Left lung (tissue), 10 donors: ENCODE data around the gene POTEF. TPM values are rescaled to one million over a fixed set of nuclear protein-coding genes. Genes with fewer than 3 reads are reported as not detected.
"Not testable (repeated sequence)": the region's sequence is repeated elsewhere in the genome, so short reads cannot be mapped to it uniquely, and the experiment has no call there.

Experiments
- ATAC-seq: fragments of 200-7000 bp; cut with Tn5 transposase; one replicate; pipeline ENCODE4 v1.9.1; 2020; ENCODE audit warnings: moderate library complexity
- DNase-seq, 4 donors: peaks; one replicate each; pipeline ENCODE4 v3.0.0-alpha.2; 2013 to 2020
- H3K27ac ChIP-seq, 2 donors: fragments of 200-600 bp; sonication (generic) in 1 of 2; one replicate each; pipeline versions ENCODE4 v1.5.0 to v1.8.0; 2020 to 2021
- H3K27me3 ChIP-seq, 2 donors: fragments of 200-600 bp; sonication (generic) in 1 of 2; one replicate each; pipeline versions ENCODE4 v1.5.0 to v1.8.0; 2020 to 2021
- H3K36me3 ChIP-seq, 2 donors: fragments of 200-600 bp; sonication (generic) in 1 of 2; one replicate each; pipeline versions ENCODE4 v1.5.0 to v1.8.0; 2020 to 2021
- H3K4me1 ChIP-seq, 2 donors: fragments of 200-600 bp; one replicate each; pipeline ENCODE4 v1.8.0; 2021
- H3K4me3 ChIP-seq, 2 donors: fragments of 200-600 bp; sonication (generic) in 1 of 2; one replicate each; pipeline versions ENCODE4 v1.5.0 to v1.8.0; 2020 to 2021; ENCODE audit warnings: mild to moderate bottlenecking in 1 of 2
- H3K9me3 ChIP-seq, 2 donors: fragments of 200-600 bp; sonication (generic) in 1 of 2; one replicate each; pipeline versions ENCODE4 v1.5.0 to v1.8.0; 2020 to 2021
- intact Hi-C, 2 donors: fragments of 100-400 bp; cut with DNase I; formaldehyde crosslinking; loops; one replicate each; pipeline versions ENCODE4 v1.11.2 to v1.14.2; 2022
- polyA plus RNA-seq, 6 donors: library from polyadenylated mRNA; unstranded; fragments of 120-200 nt; gene quantifications; one replicate each; pipeline ENCODE4 v1.2.1, GENCODE V29; 2013; ENCODE audit not compliant: insufficient read length in 6 of 6
- total RNA-seq, 2 donors: library from RNA; stranded (reverse); fragmentation: NEBNext Ultra II Directional; extraction: Animal tissue kit (Norgen Biotek cat#: 25700); gene quantifications; one replicate each; pipeline ENCODE4 v1.2.1, GENCODE V29; 2021
- TF ChIP-seq, protein P1 (sequence below), 2 donors: fragments of 200-600 bp; sonication (generic) in 1 of 2; IDR thresholded peaks; one replicate each; pipeline versions ENCODE4 v1.5.0 to v1.8.0; 2021; ENCODE audit warnings: antibody characterized with exemption in 2 of 2
- donor health status: DM: no; HTN: yes; CAD: no.
- donor health status: DM: no; HTN: no; CAD: no.

POTEF gene
- total and polyA plus RNA-seq, 8 donors, result 0.06 to 0.47 (median 0.17) TPM; not detected in 3

GRCh38 chr2:130155956-130156623 is 27.1 kb upstream of the POTEF start:
- H3K4me3 ChIP-seq, H3K4me1 ChIP-seq, intact Hi-C loops, H3K27me3 ChIP-seq, H3K9me3 ChIP-seq, H3K27ac ChIP-seq: not testable (repeated sequence)
- H3K36me3 ChIP-seq, result peaks cover 0 to 88% of the 10 kb centered on the region in 2 donors
- DNase-seq (peak; percentile 20 to 82 (median 72)), ATAC-seq (peak; percentile 95)
- TF ChIP-seq, protein P1, sequence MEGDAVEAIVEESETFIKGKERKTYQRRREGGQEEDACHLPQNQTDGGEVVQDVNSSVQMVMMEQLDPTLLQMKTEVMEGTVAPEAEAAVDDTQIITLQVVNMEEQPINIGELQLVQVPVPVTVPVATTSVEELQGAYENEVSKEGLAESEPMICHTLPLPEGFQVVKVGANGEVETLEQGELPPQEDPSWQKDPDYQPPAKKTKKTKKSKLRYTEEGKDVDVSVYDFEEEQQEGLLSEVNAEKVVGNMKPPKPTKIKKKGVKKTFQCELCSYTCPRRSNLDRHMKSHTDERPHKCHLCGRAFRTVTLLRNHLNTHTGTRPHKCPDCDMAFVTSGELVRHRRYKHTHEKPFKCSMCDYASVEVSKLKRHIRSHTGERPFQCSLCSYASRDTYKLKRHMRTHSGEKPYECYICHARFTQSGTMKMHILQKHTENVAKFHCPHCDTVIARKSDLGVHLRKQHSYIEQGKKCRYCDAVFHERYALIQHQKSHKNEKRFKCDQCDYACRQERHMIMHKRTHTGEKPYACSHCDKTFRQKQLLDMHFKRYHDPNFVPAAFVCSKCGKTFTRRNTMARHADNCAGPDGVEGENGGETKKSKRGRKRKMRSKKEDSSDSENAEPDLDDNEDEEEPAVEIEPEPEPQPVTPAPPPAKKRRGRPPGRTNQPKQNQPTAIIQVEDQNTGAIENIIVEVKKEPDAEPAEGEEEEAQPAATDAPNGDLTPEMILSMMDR (IDR thresholded peaks at IDR 0.05), result peak; percentile 31 to 32

DNA sequence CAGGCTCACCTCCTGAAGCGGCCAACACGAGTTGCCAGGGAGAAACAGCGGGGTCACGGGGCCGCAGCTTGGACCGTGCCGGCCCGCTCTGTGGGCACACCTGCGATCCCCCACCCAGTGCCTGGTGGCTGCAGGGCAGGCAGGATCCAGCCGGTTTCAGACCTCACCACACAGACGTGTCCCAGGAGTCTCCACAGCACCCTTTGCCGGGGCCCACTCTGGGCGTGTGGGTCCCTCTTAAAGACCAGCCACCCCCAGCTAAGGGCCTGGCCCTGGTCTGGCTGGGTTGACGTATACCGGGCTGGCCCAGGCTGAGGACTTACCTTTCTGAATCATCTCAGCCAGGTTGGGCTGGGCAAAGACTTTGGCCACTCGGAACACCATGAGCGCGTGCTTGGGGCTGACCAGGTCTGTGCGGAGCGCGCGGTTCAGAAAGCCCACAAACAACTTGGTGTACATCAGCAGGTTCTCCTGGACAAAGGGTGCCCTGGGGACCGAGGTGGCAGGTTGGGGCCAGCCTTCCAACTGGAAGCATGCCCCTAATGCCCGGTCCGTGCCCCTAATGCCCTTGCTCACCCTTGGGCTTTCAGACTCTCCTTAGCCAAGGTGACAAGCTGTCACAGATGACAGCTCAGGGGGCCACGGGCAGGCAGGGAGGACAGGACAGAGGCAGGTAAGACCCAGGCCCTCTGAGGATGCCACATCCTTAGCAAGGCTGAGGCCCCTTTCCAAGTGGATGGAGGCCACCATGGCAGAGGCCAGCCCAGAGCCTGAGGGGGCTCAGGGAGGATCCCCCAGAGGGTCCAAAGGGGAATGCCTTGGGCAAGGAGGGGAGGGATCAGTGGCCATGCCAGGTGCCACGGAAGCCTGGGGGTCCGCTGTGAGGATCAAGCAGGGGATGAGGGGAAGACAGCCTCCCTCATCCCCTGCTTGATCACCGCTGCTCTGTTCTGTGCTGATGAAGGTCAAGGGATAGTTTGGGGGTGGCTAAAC is 26.0 kb upstream of the POTEF start:
- Histone ChIP-seq H3K27ac (no peak overlapping the region), H3K27me3 (no peaks in the 10 kb centered on the region), H3K4me3 (no peak overlapping the region), H3K36me3 (peaks cover 0 to 79% of the 10 kb centered on the region in 2 donors), H3K9me3 (no peaks in the 10 kb centered on the region), H3K4me1 (no peaks in the 10 kb centered on the region)
- DNase-seq, result peak in 1 of 4 donors; percentile 59
- TF ChIP-seq, protein P1 (IDR thresholded peaks at IDR 0.05), result no peak
- no peak for ATAC-seq
- intact Hi-C loops, result no loop called here

DNA sequence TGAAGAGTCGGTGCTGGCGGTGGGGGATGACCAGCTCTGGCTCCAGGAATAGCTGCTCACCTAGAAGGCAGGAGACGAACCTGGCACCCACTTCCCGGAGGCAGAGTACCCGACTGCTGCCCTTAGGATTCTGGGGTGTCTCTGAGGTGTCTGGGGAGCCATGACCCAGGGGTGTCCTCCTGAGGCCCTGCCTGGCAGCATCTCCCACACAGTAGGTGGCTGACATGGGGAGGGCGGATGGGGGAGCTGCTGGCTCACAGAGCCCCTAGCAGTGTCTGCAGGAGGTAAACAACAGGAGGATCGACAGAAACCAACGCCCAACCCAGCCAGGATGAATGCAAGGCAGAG is 25.4 kb upstream of the POTEF start:
- H3K9me3 ChIP-seq, ATAC-seq, H3K4me3 ChIP-seq, H3K4me1 ChIP-seq, H3K27ac ChIP-seq, H3K27me3 ChIP-seq, intact Hi-C loops: not testable (repeated sequence)
- DNase-seq, result peak in 1 of 4 donors; percentile 22
- peaks cover 0 to 73% of the 10 kb centered on the region in 2 donors for H3K36me3 ChIP-seq

- ATAC-seq, H3K27me3 ChIP-seq, H3K4me1 ChIP-seq, H3K9me3 ChIP-seq, H3K27ac ChIP-seq, intact Hi-C loops, H3K4me3 ChIP-seq: not testable (repeated sequence)
- H3K36me3 ChIP-seq, result peaks cover 0 to 67% of the 10 kb centered on the region in 2 donors
- peak in 1 of 4 donors; percentile 67 for DNase-seq
These were observed 24.9 kb upstream of the POTEF start for GRCh38 chr2:130153721-130154422.

DNA sequence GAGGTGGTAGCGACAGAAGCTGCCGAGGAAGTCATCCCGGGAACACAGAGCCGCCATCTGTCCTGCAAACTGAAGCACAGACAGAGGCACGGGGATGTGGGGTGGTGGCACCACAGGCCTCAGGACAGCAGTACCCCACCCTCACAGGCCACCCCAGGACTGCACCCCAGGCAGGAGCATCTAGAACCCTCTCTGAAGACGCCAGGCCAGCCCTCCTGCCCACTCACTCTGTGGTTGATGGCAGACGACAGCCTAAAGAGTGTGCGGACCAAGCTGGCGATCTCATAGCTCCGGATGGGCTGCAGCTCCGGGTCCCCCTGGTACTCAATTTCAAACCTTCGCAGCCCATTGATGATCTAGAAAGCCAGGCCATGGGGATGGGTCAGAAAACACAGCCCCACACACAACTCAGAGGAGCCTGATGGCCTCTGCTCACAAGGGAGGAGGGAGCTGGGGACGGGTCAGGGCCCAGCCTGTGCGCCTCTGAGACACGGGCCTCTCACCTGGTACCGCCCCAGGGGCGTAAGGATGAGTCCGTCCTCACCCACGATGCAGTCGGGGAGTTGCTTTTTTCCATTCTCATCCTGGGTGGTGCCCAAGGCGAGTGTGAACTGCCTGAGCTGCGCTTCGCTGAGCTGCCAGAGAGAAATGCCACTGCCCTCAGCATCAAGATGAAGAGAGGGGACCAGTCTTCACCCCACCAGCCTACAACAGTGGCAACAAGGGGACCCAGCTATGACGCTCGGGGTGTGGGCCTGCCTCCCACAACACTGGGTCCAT is 24.0 kb upstream of the POTEF start:
- DNase-seq (peak in 1 of 4 donors; percentile 54), ATAC-seq (no peak)
- Histone ChIP-seq H3K4me1 (no peaks in the 10 kb centered on the region), H3K36me3 (peaks cover 0 to 62% of the 10 kb centered on the region in 2 donors), H3K27me3 (no peaks in the 10 kb centered on the region), H3K27ac (no peak overlapping the region), H3K9me3 (no peaks in the 10 kb centered on the region), H3K4me3 (no peak overlapping the region)
- intact Hi-C loops, result no loop called here
- TF ChIP-seq, protein P1 (IDR thresholded peaks at IDR 0.05), result no peak

- H3K27ac ChIP-seq, H3K4me3 ChIP-seq, intact Hi-C loops, H3K27me3 ChIP-seq, H3K4me1 ChIP-seq, ATAC-seq, H3K9me3 ChIP-seq: not testable (repeated sequence)
- peaks cover 0 to 55% of the 10 kb centered on the region in 2 donors for H3K36me3 ChIP-seq
- DNase-seq, result peak in 1 of 4 donors; percentile 62
These were observed 23.3 kb upstream of the POTEF start for GRCh38 chr2:130152136-130152815.

GRCh38 chr2:130151145-130151512 is 22.1 kb upstream of the POTEF start:
- H3K27ac ChIP-seq, H3K9me3 ChIP-seq, H3K4me1 ChIP-seq, H3K4me3 ChIP-seq, ATAC-seq, intact Hi-C loops: not testable (repeated sequence)
- Histone ChIP-seq H3K27me3 (peaks cover 0 to 14% of the 10 kb centered on the region in 2 donors), H3K36me3 (peaks cover 0 to 48% of the 10 kb centered on the region in 2 donors)
- DNase-seq, result peak in 1 of 4 donors; percentile 33
